Stimulated activated CD4-positive, alpha-beta T cell treated with anti-CD3 and anti-CD28 coated beads, Interleukin-1b, Interleukin-23, amount 100 ng/mL, for 24 hours (primary cell): Measurements from ENCODE around the gene MLST8.

Experiments used
- DNase-seq, 4 experiments: peaks; one replicate each; pipeline ENCODE4 v3.0.0-alpha.2; 2020; ENCODE audit warnings: low read depth in 4 of 4, low spot score in 1 of 4

The MLST8 gene

DNA sequence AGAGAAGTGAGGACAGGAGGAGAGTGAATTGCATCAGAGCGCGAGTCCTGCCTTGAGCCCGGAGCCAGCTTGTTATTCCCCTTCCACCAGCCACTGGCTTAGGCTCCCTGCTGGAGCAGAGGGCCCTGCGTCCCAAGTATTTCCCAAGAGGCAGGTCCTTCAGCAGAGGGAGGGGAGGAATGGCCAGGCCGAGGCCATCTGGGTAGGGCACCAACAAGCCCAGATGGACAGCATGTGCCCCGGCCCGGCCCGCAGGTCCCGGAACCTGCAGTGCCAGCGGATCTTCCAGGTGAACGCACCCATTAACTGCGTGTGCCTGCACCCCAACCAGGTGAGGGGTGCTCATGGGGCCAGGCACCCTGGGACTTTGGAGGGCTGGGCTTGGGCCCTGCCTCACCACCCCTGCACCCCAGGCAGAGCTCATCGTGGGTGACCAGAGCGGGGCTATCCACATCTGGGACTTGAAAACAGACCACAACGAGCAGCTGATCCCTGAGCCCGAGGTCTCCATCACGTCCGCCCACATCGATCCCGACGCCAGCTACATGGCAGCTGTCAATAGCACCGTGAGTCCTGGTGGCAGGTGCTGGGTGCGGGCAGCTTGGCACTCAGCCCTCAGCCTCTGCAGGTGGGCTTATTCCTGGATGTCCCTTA lies 1.7 kb downstream of the MLST8 start:
- DNase-seq = no peak

- no peak for DNase-seq
Observed at GRCh38 chr16:2207872-2208271, 2.6 kb downstream of the MLST8 start.

DNA sequence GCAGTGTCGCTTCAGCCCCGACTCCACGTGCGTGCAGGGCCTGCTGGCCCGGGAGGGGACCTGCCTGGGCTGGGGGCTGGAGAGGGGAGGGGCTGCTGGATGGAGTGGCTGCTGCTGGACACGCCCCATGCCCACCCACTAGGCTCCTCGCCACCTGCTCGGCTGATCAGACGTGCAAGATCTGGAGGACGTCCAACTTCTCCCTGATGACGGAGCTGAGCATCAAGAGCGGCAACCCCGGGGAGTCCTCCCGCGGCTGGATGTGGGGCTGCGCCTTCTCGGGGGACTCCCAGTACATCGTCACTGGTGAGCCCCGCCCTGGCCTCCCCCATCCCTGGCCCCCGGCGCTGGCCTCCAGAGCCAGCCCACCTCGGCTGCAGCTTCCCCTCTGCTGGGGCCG lies 3.1 kb downstream of the MLST8 start:
- no peak for DNase-seq

GRCh38 chr16:2208772-2209171 lies 3.5 kb downstream of the MLST8 start:
- no peak for DNase-seq

DNA sequence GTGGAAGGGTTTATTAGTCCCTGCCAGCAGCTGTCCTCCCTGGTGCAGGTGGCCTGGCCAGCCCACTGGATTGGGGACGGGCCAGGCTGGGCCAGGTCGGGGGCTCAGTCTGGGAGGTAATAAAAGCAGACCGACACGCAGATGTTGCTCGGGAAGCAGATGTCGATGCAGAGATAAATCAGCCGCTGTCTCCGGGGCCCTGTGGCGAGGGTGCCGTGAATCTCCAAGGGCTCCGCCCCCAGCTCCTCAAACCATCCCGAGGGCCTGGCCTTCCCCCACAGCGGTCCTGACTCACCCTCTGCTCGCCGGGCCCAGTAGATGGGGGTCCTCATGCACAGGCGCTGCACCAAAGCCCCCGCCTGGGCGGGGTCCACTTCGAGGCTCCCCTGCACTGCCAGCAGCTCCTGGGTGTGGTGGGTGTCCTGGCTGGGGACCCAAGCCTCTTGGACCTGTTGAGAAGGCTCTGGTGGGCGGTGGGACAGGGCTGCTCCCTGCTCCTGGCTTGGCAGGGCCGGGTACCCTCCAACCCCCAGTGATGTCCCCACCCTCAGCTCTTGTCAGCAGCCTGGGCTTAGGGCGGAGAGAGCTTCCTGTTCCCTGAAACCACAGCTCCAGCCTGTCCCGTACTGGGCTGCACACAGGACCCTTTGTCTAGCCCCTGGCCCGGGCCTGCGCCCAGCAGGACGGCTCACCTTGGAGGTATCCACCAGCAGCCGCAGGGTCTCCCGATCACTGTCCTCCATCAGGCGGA lies 4.2 kb downstream of the MLST8 start:
- no peak for DNase-seq

- DNase-seq = no peak
Observed at GRCh38 chr16:2210009-2210332, 4.7 kb downstream of the MLST8 start.

DNA sequence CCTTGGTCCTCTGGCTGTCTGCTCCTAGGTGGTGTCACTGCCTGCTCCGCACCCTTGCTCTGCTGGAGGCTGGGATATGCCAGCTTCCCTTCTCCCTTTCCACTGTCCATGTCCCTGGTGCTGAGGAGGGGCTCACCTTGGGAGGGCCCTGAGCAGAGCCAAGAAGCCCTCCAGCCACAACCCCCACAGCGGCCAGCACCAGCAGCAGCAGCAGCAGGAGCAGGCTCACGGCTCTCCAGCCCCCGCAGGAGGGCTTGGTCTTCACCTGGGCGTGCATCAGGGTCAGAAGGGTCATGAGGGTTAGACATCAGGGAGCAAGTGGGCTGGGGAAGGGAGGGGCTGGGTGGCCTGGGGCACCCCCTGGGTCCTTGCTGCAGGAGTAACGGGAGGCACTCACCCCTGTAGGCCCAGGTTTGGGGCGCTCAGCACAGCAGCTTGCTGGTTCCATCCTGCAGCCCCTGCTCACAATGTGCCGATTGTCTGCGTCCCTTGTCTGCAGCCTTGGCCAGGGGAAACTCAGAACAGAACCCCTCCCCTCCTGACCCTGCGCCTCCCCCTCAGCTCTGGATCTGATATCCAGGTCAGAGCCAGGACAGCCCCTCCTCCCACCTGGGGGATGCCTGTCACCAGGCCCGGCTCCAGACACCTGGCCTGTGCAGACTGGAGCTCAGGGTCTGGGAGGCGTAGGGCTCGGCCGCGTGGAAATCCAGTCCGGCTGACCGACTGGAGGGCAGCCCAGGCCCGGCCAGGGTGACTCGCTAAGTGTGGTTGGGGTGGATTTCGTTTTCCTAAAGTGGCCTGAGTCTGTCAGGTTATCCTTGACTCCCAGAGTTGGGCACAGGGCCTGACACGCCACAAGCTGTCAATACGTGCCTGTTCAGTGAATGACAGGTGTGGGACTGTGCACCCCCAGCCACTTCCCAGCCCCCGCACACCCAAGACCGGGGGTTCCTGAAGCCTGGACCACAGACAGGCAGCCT lies 5.4 kb downstream of the MLST8 start, which contains the start of gene BRICD5:
BRICD5 (minus strand) TSS at position 478 of the 980 bp plus-strand sequence; CDS start at position 448, 30 bp downstream.
- no peak for DNase-seq

- no peak for DNase-seq
Observed at GRCh38 chr16:2211923-2212347, 6.7 kb downstream of the MLST8 start.

- DNase-seq = no peak
Observed at GRCh38 chr16:2212362-2213324, 7.4 kb downstream of the MLST8 start.

GRCh38 chr16:2213817-2214718 lies 8.8 kb downstream of the MLST8 start:
- DNase-seq = no peak

DNA sequence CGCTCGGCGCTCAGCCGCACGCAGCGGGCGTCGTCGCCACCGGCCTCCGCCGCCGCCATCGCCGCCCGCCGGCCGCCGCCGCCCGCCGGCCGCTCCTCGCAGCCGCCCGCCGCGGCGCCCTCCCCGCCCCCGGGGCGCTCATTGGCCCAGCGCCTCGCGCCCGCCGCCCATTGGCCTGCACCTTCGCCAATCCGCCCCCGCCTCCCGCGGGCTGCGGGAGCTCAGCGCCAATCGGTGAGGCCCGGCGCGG lies 9.4 kb downstream of the MLST8 start, which contains the start of gene PGP:
PGP (minus strand) TSS at position 122 of the 250 bp plus-strand sequence; CDS start at position 59, 63 bp downstream.
- no peak for DNase-seq

DNA sequence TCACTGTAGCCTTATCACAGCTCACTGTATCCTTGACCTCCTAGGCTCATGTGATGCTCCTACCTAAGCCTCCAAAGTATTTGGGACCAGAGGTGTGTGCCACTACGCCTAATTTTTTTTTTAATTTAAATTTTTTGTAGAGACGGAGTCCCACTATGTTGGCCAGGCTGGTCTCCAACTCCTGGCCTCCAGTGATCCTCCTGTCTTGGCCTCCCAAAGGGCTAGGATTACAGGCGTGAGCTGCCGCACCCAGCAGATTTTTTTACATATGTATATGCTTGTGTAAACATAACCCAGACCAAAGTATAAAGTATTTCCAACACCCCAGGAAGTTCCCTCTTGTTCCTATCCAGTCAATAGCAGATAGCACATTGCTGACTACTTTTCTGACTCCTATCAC lies 11.1 kb downstream of the MLST8 start:
- no peak for DNase-seq

- DNase-seq = peak; percentile 99 to 100 (median 100)
Observed at GRCh38 chr16:2223221-2223941, 18.1 kb downstream of the MLST8 start, which contains the start of gene E4F1. E4F1 (plus strand) TSS chr16:2223591; CDS start chr16:2223614, 23 bp downstream.

GRCh38 chr16:2223942-2224486 lies 18.8 kb downstream of the MLST8 start:
- no peak for DNase-seq

GRCh38 chr16:2226245-2226793 lies 21.1 kb downstream of the MLST8 start:
- DNase-seq = no peak

- DNase-seq = no peak
Observed at GRCh38 chr16:2226918-2227317, 21.7 kb downstream of the MLST8 start.

- DNase-seq = no peak
Observed at GRCh38 chr16:2228161-2228824, 23.0 kb downstream of the MLST8 start.

DNA sequence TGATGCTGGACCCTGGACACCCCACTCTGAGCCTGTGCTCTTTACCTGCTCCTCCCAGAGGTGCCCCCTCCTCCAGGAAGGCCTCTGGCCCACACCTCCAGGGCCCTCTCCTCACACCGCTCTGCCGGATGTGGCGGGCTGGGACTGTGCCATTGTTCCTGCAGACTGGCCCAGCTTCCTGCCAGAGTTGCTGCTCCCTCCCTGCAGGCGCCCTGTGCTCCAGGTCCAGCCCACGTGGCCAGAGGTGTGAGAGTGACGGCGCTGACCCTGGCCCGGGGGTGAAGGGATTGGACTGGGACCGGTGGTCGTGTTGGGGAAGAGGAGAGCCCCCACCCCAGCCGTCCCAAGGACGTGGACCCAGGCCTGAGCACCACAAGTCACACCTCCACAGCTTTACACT lies 23.8 kb downstream of the MLST8 start:
- DNase-seq = no peak
